ENCODE measurements around the gene NOXO1. TPM values are rescaled to one million over a fixed set of nuclear protein-coding genes. Genes with fewer than 3 reads are reported as not detected.
"Not testable (repeated sequence)": the region's sequence is repeated elsewhere in the genome, so short reads cannot be mapped to it uniquely, and the experiment has no call there.

Gene NOXO1
- polyA plus RNA-seq, 4 donors, result 0.52 to 0.97 (median 0.65) TPM

GRCh38 chr16:1944612-1945199 lies 36.6 kb downstream of the NOXO1 start:
- no peak for DNase-seq (ENCODE audit: low read depth in 4 of 4, low spot score in 3 of 4)

DNA sequence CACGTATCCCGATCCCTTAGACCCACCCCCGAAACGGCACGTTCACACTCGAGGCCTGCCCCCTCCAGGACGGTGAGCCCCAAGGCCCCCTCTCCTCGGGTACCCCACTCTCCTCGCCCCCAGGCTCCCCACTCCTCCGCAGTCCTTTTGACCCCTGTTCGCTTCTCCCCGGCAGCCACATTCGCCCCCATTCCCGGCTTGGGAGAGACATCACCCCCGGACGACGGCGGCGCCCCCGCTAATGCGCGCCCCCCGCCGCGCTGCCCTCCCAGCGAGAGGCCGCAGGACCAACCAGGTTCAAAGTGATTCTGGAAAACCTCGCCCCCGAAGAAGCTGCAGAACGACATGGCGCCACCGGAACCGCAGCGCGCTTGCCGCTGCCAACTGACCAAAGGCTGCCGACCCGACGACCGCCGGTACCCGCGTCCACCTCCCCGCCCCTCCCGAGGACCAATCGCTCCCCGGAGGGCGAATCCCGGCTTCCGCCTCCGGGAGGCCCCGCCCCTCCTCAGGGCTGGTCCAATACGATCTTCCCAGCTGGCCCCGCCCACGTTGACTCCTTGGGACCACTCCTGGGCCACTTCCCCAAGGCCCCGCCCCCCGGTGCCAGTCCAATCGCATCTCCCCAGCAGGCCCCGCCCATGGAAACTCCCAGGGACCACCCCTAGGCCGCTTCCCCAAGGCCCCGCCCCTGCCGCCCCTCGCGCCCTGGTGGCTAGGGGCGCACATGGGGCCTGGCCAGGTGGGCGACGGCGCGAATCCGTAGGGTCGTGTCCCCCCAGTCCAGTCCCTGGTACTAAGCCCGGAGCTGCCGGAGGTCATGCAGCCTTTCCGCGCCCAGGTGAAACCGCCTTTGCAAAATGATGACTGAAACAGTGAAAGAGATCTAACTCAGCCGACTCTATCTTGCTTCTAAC lies 38.2 kb downstream of the NOXO1 start, which contains the start of gene MSRB1:
TSS of gene MSRB1 (minus strand) at position 390 of the 917 bp plus-strand sequence. CDS start at position 347, 43 bp downstream.
- peak; percentile 96 to 99 (median 99) for DNase-seq (ENCODE audit: low read depth in 4 of 4, low spot score in 3 of 4)

- no peak for DNase-seq (ENCODE audit: low read depth in 4 of 4, low spot score in 3 of 4)
These were observed 39.0 kb downstream of the NOXO1 start for GRCh38 chr16:1942047-1942809.

DNA sequence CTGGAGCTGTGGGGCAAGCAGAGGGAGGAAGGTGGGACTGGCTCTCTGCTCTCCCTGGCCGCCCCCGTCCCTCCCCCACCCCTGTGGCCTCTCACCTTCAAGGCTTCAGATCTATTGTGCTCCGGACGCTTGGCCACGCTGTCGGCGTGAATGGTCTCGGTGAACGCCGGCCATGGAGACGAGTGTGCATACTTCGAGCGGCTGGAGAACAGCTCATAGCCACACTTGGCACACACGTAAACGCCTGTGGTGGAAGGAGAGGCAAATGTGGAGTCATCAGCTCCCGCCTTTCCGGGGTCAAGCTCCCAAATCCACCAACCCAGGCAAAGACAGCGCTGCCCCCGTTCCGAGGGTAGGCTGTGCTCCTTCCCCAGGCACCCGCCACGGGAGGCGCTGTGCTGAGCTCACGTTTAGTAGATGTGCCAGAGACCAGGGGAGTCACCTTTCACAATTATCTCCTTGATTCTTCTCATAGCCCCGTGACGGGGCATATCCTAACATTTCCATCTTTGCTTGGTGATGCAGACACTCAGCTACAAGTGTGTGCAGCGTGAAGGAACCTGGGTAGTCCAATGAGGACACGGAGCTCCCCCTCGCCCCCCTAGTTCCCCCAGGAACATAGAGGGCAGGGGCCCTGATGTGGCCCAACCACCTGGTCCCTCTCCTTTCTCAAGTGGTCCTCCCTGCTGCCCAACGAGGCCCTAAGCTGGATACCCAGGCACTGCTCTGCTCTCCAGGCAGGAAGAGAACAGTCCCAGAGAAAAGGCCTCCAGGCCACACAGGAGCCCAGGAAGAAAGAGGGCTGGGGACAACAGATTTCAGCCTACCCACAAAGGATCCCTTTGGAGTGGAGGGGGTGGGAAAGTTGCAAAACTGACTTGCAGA lies 39.9 kb downstream of the NOXO1 start:
- DNase-seq (ENCODE audit: low read depth in 4 of 4, low spot score in 3 of 4), result no peak

- no peak for DNase-seq (ENCODE audit: low read depth in 4 of 4, low spot score in 3 of 4)
These were observed 40.8 kb downstream of the NOXO1 start for GRCh38 chr16:1940273-1941161.

DNA sequence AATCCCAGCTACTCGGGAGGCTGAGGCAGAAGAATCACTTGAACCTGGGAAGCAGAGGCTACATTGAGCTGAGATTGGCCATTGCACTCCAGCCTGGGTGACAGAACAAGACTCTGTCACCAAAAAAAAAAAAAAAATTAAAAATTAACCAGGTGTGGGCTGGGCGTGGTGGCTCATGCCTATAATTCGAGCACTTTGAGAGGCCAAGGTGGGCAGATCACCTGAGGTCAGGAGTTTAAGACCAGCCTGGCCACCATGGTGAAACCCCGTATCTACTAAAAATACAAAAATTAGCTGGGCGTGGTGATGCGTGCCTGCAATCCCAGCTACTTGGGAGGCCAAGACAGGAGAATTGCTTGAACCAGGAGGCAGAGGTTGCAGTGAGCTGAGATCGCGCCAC lies 41.4 kb downstream of the NOXO1 start:
- not testable (repeated sequence) for DNase-seq (ENCODE audit: low read depth in 4 of 4, low spot score in 3 of 4)

GRCh38 chr16:1938910-1939309 lies 42.4 kb downstream of the NOXO1 start:
- no peak for DNase-seq (ENCODE audit: low read depth in 4 of 4, low spot score in 3 of 4)

GRCh38 chr16:1938316-1938715 lies 43.0 kb downstream of the NOXO1 start:
- DNase-seq (ENCODE audit: low read depth in 4 of 4, low spot score in 3 of 4), result no peak

DNA sequence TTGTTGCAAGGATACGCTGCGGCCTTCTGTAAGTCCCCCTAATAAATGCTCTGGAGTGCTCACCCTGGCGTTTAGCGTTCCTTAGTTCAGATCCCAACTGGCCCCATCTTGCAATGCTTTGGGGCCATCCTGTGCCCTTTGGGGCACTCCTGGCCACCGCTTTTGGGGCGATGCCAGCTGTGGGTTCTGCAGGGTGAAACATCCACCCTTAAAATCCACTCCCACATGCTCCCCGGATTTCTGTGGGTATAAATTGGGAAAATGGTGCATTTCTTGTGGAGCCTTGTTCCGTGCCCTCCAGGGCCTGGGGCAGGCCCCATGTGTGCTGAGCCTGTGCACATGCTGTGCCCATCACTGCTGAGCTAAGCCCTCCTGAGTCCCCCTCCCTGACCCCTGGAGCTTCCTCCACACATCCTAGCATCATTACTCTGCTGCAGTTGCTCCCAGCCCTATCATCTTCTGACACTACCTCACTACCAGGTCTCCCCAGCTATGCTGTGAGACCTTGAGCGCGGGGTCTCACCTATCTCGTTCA lies 44.3 kb downstream of the NOXO1 start:
- no peak for DNase-seq (ENCODE audit: low read depth in 4 of 4, low spot score in 3 of 4)

DNA sequence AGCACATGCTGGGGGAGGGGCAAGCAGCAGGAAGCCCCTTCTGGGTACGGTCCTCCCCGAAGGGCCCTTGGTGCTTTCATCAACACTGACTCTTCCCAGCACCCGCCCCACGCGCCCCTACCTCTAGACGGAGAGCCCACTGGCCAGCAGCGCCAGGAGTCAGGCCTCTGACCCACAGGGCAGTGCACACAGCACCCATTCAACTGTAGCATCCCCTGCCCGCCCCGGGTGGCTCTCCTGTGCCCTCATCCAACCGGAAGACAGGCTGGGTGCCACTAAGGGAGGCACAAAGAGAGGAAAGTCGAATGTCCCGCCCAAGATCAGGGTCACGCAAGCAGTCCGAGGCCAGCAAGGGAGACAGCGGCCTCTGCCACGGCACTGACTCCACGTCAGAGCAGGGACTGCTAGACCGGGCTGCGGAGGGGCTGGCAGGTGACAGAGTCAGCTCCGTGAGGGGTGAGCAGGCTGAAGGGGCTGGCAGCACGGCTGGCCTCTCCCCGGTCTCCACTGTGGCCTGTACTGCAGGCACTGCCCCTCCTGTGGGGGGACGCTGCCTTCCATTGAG lies 48.1 kb downstream of the NOXO1 start:
- no peak for DNase-seq (ENCODE audit: low read depth in 4 of 4, low spot score in 3 of 4)

DNA sequence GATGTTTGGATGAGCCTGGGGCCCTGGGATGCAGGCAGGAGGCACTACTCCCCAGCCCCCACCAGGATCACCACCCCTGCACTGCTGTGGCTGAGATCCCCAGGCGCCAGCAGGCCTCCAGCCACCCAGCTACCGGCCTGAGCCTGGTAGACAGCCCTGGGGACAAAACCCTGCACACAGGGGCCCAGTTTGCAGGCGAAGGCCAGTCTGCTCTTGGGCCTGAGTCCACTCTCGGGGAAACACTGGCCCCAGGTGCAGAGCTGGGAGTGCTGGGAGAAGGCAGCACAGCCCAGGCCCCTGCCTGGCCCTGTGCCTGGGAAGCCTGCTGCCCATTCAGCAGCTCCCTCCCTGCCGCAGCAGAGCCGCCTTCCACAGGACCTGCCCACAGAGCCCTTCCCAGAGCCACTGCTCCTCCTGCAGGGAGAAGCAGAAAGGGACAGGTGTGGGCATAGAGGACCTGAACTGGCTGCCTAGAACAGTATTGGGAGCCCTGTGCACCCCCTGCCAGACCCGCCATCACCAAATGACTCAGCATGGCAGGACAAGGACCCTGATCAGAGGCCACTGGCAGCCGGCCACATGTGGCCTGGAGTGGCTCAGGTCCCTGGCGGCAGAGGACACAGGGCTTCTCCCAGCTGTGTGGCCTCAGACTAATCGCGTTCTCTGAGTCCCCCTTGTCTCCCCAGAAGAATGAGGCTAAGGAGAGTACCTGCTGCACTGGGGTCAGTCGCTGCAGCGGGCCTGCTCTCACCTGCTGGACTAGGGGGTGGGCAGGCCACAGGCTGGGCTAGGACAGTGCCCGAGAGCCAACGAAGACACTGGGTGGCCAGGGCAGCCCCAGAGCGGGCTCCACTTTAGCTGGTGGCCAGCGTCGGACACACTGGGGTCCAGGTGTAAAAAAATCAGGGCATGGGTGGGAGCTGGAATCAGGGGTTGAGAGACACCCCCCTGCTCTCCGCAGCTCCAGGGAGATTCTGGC lies 48.9 kb downstream of the NOXO1 start:
- no peak for DNase-seq (ENCODE audit: low read depth in 4 of 4, low spot score in 3 of 4)

DNA sequence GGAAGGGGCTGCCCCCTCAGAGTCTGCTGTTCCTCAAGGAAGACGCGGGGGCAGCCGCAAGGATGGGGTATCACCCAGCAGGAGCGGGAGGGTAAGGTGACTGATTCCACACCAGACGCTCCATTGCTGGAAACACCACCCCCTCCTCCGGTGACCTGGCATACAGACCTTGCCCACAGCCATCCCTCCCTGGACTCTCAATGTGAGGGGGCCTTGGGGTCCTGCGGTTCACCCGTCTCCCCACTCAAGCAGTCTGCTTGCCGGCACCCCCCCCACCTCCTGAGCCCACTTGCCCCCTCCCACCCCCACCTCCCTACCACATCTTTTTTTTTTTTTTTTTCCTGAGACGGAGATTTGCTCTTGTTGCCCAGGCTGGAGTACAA lies 50.9 kb downstream of the NOXO1 start:
- DNase-seq (ENCODE audit: low read depth in 4 of 4, low spot score in 3 of 4), result no peak

- DNase-seq (ENCODE audit: low read depth in 4 of 4, low spot score in 3 of 4), result peak; percentile 68 to 83 (median 74)
These were observed 51.5 kb downstream of the NOXO1 start for GRCh38 chr16:1929578-1930337.

- DNase-seq (ENCODE audit: low read depth in 4 of 4, low spot score in 3 of 4), result no peak
These were observed 52.2 kb downstream of the NOXO1 start for GRCh38 chr16:1929105-1929504.
